ENCODE data around the gene ZNF384.

ZNF384 gene

DNA sequence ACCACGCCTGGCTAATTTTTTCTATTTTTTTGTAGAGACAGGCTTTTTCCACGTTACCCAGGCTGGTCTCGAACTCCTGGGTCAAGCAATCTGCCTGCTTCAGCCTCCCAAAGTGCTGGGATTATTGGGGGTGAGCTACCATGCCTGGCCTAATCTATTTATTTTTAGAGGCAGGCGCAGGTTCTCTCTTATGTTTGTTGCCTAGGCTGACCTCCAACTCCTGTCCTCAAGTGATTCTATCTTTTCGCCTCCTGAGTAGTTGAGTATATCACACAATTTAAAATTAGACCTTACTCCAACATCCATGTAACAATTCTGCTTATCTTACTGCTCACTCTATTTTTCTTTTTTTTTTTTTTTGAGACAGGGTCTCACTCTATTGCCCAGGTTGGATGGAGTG is 35.2 kb downstream of the ZNF384 start:
- no peak for DNase-seq (ENCODE audit: low read depth in 2 of 2)

DNA sequence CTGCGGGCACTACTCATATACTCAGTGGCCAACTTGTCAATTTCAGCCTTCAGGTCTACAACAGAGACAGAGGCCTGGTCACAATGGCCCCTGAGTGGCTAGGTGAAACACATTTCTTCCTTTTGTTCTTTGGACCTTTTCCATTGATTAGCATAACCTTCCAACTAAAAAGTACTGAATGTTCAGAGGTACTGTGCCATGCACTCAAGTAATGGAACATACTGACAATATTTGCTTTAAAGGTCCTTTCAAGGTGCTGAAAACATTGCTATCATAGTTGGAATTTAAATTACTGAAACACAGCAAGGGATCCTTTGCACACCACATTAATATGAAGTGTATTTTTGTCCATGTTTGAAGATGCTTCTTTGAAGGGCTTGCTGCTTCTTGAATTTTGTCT is 35.8 kb downstream of the ZNF384 start:
- no peak for DNase-seq (ENCODE audit: low read depth in 2 of 2)

- DNase-seq (ENCODE audit: low read depth in 2 of 2), result no peak
These were observed 36.8 kb downstream of the ZNF384 start for GRCh38 chr12:6652391-6652790.

GRCh38 chr12:6650832-6651231 is 38.3 kb downstream of the ZNF384 start:
- no peak for DNase-seq (ENCODE audit: low read depth in 2 of 2)

- DNase-seq (ENCODE audit: low read depth in 2 of 2), result no peak
These were observed 42.0 kb downstream of the ZNF384 start, which contains the start of gene ACRBP for GRCh38 chr12:6647083-6647604. Gene ACRBP (minus strand): TSS chr12:6647432. CDS start chr12:6647366, 66 bp downstream.

GRCh38 chr12:6646276-6647082 is 42.7 kb downstream of the ZNF384 start:
- no peak for DNase-seq (ENCODE audit: low read depth in 2 of 2)

DNA sequence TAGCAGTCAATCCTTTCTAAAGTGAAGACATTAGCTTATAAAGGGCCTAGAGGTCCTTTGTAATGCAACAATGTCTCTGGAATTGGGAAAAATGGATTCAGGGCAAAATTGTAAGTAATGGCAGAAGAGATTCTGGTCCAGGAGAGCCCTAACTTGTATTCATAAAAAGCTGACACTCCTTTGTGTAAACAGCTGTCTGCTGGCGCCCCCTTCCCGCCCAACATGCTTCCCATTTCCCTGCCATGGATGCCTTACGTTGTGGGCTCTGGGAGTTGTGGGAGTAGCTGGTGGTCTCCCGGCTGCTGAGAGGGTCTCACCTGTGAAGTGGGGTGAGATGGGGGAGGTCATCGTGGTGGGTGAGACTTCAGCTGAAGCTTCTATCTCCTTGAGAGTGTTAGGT is 44.3 kb downstream of the ZNF384 start:
- DNase-seq (ENCODE audit: low read depth in 2 of 2), result no peak

DNA sequence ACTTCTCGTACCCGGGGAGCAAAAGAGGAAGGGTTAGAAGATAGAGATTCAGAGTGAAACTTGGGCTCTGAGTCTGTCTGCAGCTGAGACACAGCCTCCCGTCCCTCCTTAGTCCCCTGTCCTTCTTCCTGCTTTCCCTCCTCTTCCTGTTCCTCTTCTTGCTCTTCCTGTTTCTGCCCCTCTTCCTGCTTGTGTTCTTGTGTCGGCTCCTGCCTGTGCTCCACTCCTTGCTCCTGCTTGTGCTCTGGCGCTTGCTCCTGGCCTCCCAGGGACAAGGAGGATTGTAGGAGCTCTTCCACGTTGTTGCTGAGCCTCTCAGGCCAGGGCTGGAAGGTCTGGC is 44.9 kb downstream of the ZNF384 start:
- no peak for DNase-seq (ENCODE audit: low read depth in 2 of 2)

DNA sequence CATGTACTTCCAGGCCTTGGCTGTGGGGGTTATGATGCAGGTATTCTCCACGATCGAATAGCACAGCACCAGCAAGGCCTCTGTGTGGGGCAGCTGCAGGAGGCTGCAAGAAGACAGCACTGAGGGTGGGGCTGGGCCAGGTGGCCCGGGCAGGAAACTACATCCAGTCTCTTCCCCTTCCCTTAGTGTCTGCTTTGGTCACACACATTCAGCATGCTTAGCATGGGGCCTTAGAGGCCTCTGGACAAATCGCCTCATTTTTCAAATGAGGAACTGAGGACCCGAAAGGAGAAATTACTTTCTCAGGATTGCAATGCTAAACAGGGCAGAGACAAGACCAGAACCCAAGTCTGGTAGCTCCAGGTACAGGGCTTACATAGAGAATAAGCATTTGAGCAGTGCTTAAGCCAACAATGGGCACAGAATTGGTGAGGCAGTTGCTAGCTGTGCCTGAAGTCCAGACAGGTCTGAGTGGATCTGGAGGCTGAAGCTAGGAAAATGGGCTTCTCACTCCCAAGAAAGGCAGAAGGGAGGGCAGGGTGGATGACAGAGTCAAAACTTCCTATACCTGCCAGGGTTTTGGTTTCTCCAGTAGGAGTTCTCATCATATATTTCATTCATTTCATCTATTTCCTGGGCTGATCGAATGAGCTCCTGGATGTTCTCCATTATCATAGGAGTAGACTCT is 45.5 kb downstream of the ZNF384 start:
- no peak for DNase-seq (ENCODE audit: low read depth in 2 of 2)

DNA sequence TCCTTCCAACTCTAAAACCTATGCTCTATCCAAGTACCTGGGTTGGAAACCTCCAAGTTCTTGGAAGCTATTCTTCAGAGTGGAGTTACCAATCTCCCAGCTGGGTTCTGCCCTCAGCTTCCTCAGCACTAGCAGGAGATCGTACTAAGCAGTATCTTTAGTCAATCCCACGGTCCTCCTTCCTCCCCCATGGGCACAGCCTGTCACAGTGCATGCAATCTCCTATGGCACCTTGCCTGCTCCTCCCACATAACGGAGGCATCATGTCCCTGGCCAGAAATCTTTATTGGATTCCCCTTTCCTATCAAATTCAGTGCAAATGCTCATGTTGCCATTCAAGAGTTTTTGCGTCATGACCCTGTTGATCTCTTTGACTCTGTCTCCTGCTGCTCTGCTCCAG is 48.0 kb downstream of the ZNF384 start:
- no peak for DNase-seq (ENCODE audit: low read depth in 2 of 2)

DNA sequence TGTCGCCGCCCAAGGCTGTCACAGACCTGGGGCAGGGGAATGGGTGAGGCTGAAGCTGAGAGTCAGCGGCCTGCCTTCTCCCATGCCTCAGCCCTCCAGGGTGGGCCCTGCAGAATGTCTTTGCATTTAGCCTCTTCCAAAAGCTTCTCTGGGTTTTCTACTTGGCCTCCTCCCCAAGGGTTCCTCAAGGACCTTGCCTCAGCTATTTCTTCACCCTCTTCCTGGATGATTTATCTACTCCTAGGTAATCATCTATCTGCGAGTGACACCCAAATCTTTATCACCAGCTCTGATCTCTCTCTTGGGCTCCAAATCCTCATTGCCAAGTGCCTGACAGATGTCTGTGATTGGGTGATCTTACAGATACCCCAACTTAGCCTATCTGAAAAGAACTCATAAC is 48.7 kb downstream of the ZNF384 start:
- DNase-seq (ENCODE audit: low read depth in 2 of 2), result no peak

DNA sequence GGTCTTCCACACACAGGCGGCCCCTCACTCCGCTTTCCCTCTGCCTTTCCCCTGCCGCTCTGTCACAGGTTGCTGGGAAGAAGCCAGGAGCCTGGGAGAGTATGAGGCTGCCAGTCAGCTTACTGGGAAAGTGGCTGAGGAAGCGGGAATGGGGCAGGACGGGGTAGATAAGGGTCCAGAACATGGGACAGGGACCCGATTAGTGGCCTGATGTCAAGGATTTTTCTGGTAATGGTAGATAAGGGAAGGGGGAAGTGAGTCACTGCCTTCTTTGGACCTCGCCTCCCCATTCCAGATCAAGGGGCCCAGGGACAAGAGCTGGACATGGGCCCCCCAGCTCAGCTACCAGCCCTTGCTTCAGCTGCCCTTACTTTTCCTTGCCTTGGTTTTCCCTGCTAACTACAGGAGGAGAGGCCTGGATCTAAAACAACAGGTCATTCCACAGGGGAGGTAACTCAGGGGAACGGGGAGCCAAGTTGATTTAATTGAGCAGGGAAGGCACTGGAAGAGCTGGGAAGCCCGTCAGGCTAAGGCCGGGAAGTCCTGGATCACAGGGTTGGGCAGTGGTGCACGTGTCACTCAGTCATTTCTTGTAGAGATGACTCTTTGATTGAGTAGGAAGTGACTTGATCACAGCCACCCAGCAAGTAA is 49.9 kb downstream of the ZNF384 start:
- no peak for DNase-seq (ENCODE audit: low read depth in 2 of 2)

GRCh38 chr12:6638305-6638704 is 50.9 kb downstream of the ZNF384 start:
- DNase-seq (ENCODE audit: low read depth in 2 of 2), result no peak

DNA sequence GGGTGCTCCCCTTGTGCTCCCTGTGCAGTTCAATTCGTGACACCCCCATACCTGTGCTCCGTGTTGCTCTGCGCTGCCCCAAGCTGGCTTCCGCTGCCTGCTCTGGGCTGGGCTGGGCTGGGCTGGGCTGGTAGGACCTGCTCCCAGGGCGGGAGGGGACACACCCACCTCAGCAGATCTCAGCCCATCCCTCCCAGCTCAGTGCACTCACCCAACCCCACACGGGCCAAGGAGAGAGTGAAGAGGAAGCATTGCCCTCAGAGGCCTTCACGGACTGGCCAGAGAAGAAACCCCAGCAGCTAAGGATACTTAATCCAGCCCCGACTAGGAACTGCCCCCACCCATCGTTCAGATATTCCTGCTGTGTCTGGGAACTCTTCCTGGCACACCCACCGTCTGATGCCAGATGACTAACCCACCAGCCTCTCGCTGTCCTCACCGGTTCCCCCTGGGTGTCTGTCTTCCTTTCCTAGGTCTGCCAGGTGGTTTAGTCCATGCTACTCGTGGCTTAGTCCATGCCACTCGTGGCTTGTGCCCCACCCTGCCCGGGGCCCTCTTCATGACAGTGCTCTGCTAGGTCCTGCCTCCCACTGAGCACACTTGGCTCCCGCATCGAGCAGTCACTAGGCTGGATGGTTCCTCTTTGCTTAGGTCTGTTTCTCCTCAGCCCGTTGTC is 53.2 kb downstream of the ZNF384 start, which contains the start of gene LPAR5:
TSS of gene LPAR5 (minus strand) at position 104 of the 676 bp plus-strand sequence. CDS start 14,711 bp downstream, outside the sequence.
- DNase-seq (ENCODE audit: low read depth in 2 of 2), result no peak

GRCh38 chr12:6635375-6635855 is 53.8 kb downstream of the ZNF384 start:
- DNase-seq (ENCODE audit: low read depth in 2 of 2), result no peak

DNA sequence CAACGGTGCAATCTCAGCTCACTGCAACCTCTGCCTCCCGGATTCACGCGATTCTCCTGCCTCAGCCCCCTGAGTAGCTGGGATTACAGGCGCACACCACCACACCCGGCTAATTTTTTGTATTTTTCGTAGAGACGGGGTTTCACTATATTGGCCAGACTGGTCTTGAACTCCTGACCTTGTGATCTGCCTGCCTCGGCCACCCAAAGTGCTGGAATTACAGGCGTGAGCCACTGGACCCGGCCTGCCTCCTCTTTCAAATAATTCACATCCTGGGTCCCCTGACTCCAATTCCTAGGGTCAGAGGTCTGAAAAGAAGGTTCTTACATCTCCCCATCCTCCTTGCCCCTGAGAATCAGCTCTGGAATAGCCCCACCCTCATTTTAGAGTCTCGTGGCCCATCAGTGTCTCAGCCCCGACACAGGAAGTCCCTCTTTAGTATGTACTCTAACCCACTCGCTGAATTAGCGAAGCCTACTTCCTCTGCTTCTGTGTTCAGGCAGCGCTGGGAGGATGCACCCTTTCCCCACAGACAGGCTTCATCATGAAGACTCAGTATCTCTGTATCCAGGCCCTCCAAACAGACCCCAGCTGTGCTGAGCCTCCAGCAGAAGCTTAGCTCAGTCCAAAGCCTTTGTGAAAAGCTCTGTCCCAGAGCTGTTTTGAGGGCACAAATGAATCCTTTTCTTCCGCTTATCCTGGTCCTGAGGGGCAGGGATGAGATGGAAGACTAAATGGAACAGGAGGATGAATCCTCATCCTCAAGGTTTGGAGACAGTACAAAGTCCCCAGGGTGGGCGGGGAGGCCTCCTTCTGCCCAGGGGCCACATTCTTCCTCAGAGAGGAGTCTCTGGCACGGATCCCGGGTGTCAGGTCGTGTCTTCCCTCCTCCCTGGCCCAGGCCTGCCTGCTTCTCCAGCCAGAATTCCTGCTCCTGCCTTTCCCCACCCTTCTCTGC is 56.9 kb downstream of the ZNF384 start:
- DNase-seq (ENCODE audit: low read depth in 2 of 2), result no peak

GRCh38 chr12:6631549-6631961 is 57.6 kb downstream of the ZNF384 start:
- DNase-seq (ENCODE audit: low read depth in 2 of 2), result no peak

DNA sequence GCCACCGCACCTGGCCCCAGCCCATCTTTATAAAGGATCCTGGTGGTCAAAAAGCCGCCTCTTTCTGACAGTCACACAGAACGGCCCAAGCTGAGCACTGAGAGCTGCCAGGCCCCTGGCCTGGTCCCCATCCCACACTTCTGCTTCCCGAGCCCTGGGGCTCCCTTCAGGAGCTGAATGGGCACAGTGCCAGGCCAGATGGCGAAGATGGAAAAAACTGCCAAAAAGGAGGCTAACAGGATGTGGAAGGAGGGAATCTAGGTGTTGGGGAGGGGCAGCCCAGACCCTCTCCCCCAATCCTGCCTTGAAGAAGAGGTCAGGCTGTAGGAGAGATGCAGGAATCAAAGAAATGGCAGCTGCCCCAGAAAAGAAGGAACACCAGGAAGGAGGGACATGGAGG is 58.4 kb downstream of the ZNF384 start:
- no peak for DNase-seq (ENCODE audit: low read depth in 2 of 2)

DNA sequence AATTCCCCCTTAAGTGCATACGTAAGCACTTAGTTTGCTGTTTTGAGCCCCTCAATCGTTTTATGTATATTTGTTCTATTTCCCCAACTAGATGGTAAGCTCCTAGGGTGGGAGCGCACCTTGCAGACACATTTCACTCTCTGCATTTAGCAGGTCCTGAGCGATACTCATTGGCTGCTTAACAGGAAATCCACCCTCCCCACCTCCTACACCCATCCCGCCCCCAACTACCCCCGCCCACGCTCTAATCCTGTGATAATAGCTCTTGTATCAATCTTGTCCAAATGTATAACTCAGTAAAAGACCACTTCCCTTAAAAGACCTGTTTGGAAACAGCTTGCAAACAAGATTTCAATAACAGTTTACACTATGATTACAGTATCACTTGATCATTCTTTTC is 61.6 kb downstream of the ZNF384 start:
- DNase-seq (ENCODE audit: low read depth in 2 of 2), result no peak

DNA sequence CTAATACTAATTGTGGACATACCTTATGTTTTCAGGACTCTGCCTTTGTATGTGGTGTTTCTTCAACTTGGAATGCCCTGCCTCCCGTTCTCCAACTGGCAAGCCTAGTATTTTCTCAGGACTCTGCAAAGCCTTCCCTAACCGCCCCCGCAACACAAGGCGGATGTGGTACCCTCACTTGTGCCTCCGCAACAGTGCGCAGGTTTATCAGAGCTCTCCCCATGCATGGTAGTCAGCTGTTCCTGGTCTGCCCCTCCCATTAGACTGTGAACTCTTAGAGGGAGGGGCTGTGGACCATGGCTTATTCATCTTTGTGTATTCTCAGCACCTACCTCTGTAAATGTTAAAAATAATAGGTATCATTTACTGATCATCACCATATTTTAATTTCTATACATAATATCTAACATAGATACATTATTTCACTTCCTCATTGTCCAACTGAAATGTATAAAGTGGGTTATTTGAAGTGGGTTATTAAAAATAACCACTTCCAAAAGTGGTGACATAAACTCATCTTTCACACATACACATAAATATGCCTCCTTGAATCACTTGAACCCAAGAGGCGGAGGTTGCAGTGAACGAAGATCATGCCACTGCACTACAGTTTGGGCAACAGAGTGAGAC is 62.4 kb downstream of the ZNF384 start:
- no peak for DNase-seq (ENCODE audit: low read depth in 2 of 2)

Measured in stimulated activated CD4-positive, alpha-beta T cell treated with anti-CD3 and anti-CD28 coated beads, Interleukin-12 subunit alpha, Interleukin-12 subunit beta, amount 100 ng/mL, for 24 hours (primary cell).